ACHN (cell line): ENCODE results near the gene ASPHD2.

Experiments used
- DNase-seq: peaks from one replicate; pipeline ENCODE4 v3.0.0-alpha.2; 2015
- in situ Hi-C: cut with HindIII; loops from 2 replicates; pipeline ENCODE4 v1.10.0; 2017; ENCODE audit warnings: low sequenced_read_pairs, low pct_ligation_motif_present, low pct_unique_long_range_greater_than_20kb

The ASPHD2 gene

GRCh38 chr22:26483439-26484359 is 54.6 kb downstream of the ASPHD2 start, which contains the start of the genes HPS4 and SRRD:
Gene HPS4, minus strand, starts transcription at chr22:26483783. Its CDS starts 2,021 bp downstream, at chr22:26481762.
Gene SRRD, plus strand, starts transcription at chr22:26483877. Its CDS starts 14 bp downstream, at chr22:26483891.
- in situ Hi-C loops: no loop called here
- DNase-seq: peak; percentile 92

DNA sequence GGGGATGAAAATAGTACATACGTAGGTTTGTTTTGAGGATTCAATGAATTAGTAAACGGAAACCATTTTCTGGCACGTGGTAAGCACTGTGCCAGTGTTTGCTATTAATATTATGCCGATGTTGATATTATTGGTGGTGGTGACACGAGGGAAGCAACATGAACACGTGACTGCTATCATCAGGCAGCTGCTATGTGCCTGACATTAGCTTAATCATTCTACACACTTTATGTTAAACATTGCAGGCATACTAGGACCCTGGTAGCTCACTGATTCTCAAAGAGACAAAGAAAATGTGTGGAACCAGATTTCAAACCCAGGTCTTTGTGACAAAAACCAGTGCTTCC is 55.3 kb downstream of the ASPHD2 start:
- no peak for DNase-seq
- in situ Hi-C loops: no loop called here

GRCh38 chr22:26485013-26485412 is 56.0 kb downstream of the ASPHD2 start:
- in situ Hi-C loops: no loop called here
- DNase-seq: no peak

DNA sequence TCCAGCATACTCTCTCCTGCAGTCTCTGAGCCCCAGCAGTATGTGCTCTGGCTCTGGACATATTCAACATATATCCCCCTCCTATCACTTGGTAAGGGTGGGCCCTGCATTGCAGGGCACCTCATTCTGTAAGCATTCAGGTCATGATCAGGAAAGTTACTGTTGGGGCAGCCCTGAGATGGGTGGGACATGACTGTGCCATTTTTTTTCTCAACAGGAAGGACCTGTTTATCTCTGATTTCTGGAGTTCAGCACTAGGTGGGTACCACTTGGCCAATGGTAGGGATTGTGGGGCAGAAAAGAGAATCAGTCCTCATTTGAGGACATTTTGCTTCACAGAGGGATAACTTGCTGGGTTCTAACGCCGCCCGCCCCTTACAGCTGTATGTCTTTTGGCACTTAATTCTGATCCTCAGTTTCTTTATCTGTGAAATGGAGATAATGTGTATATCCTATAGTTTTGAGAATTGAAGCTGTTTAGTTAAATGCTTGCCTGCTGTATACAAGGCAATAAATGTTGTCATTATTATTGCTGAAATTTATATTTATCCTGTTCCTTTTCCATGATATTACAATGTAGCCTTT is 56.8 kb downstream of the ASPHD2 start:
- in situ Hi-C loops: no loop called here
- DNase-seq: no peak

- no peak for DNase-seq
- in situ Hi-C loops: no loop called here
Observed at GRCh38 chr22:26486394-26486793, 57.3 kb downstream of the ASPHD2 start.

GRCh38 chr22:26487996-26488395 is 58.9 kb downstream of the ASPHD2 start:
- DNase-seq: no peak
- in situ Hi-C loops: no loop called here

DNA sequence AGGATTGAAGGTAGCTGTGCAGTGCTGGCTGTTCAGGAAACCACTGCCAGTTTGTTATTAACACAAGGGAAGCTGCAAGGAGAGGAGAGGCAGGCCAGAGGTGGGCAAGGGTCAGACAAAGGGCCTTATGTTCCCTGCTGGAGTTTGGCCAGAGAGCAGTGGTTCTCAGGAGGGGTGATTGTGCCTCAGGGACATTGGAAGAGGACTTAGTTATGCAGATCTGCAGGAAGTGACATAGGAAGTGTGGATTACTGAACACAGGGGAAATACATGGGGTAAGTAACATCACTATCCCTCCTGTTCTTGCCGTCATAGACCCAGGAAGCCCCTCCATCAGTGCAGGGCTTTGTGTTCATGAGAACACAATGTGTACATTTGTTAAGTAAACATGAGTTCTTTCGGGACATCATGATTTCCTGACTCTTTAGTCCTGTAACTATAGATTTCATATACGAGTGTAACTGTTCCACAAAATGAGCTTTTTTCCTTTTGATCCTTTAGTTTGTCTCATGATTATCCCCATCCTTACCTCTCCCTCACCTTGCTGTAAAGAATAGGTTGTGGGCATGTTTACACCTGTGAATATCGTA is 60.5 kb downstream of the ASPHD2 start:
- in situ Hi-C loops: no loop called here
- DNase-seq: no peak

DNA sequence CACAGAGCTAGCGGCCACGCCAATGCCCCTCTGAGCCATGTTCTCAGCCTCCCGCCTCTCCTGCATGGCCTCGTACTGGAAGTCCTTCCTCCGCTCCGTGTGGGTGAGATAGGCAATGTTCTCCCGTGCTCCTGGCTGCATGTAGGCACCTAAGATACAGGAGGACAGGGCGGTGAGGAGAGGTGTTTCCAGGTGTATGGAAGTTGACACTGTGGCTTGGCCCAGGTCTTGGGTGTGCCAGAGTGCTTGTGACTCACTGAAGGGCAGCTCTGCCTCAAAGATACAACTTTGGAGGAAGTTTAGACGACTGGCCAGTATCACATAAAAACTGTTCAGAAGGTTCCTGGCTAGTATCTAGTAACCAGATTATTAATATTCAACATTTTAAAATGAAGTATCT is 63.2 kb downstream of the ASPHD2 start:
- no peak for DNase-seq
- in situ Hi-C loops: no loop called here

DNA sequence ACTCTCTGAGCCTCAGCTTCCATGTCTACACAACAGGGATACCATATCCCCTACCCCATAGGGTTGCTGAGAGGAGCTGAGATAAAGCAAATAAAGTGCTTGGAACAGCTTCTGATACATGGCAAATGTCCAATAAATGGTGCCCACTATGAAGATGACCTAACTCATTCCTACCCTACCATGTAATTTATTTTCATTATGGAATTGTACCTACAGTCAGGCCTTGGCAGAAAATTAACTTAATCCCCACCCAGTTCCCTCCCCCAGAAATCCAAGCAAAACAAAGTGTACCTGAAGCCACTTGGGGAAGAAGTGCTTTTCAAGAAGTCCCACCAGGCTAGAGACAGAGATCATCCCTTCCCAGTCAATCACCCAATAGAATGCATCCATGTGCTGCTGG is 65.4 kb downstream of the ASPHD2 start:
- no peak for DNase-seq

More for the DNA sequence above, 65.4 kb downstream of the ASPHD2 start:
- in situ Hi-C loops: no loop called here
